MM.1S (cell line): Measurements from ENCODE around the gene PBX4.

ENCODE experiments used
- DNase-seq: peaks from one replicate; pipeline ENCODE4 v3.0.0-alpha.2; 2015
- H2AFZ ChIP-seq: fragments of 300-600 bp; sonication (generic); 2 replicates; pipeline ENCODE4 v1.6.0; 2016; ENCODE audit warnings: antibody characterized with exemption, low read length
- H3F3A ChIP-seq: fragments of 300-600 bp; sonication (generic); 2 replicates; pipeline ENCODE4 v1.6.1; 2016; ENCODE audit warnings: mild to moderate bottlenecking, antibody characterized with exemption, low read length, moderate library complexity, mixed read lengths; ENCODE audit not compliant: insufficient read depth
- H3K27ac ChIP-seq: fragments of 300-600 bp; sonication (generic); 2 replicates; pipeline ENCODE4 v1.5.1; 2016; ENCODE audit warnings: mild to moderate bottlenecking, low read length
- H3K27me3 ChIP-seq: fragments of 300-600 bp; sonication (generic); replicated peaks from 2 replicates; pipeline ENCODE4 v1.6.0; 2016; ENCODE audit warnings: low read length; ENCODE audit not compliant: insufficient read depth
- H3K36me3 ChIP-seq: fragments of 300-600 bp; sonication (generic); replicated peaks from 2 replicates; pipeline ENCODE4 v1.6.1; 2016; ENCODE audit warnings: mild to moderate bottlenecking, low read length, mixed read lengths; ENCODE audit not compliant: insufficient read depth
- H3K4me1 ChIP-seq: fragments of 300-600 bp; sonication (generic); 2 replicates; pipeline ENCODE4 v1.6.1; 2016; ENCODE audit warnings: low read length, mixed read lengths
- H3K4me2 ChIP-seq: fragments of 300-600 bp; sonication (generic); 2 replicates; pipeline ENCODE4 v1.6.0; 2016; ENCODE audit warnings: low read depth, low read length
- H3K4me3 ChIP-seq: fragments of 300-600 bp; sonication (generic); 2 replicates; pipeline ENCODE4 v1.5.1; 2016; ENCODE audit warnings: low read length, mixed read lengths
- H3K79me2 ChIP-seq: fragments of 300-600 bp; sonication (generic); 2 replicates; pipeline ENCODE4 v1.6.1; 2016; ENCODE audit warnings: mixed run types, low read length, mixed read lengths
- H3K9ac ChIP-seq: fragments of 300-600 bp; sonication (generic); 2 replicates; pipeline ENCODE4 v1.6.1; 2016; ENCODE audit warnings: low read length, mixed read lengths
- H3K9me2 ChIP-seq: fragments of 300-600 bp; sonication (generic); replicated peaks from 2 replicates; pipeline ENCODE4 v1.6.1; 2016; ENCODE audit warnings: mild to moderate bottlenecking, low read length, mixed read lengths; ENCODE audit not compliant: insufficient read depth
- H3K9me3 ChIP-seq: fragments of 300-600 bp; sonication (generic); replicated peaks from 2 replicates; pipeline ENCODE4 v1.6.1; 2016; ENCODE audit warnings: mild to moderate bottlenecking, low read length, mixed read lengths; ENCODE audit not compliant: insufficient read depth
- H4K20me1 ChIP-seq: fragments of 300-600 bp; sonication (generic); 2 replicates; pipeline ENCODE4 v1.6.1; 2016; ENCODE audit warnings: mild to moderate bottlenecking, low read length, moderate library complexity, mixed read lengths; ENCODE audit not compliant: insufficient read depth
- EZH2 ChIP-seq: fragments of 300-600 bp; sonication (generic); optimal IDR thresholded peaks from 2 replicates; pipeline ENCODE3; 2017; ENCODE audit warnings: low read depth, mild to moderate bottlenecking, antibody characterized with exemption, low read length, mixed read lengths
- EZH2phosphoT487 ChIP-seq: fragments of 300-600 bp; sonication (generic); IDR thresholded peaks from 2 replicates; pipeline ENCODE4 v1.6.1; 2018; ENCODE audit warnings: antibody characterized with exemption, low read length
- TF ChIP-seq, protein P1 (sequence below): fragments of 300-600 bp; sonication (generic); IDR thresholded peaks from 2 replicates; pipeline ENCODE4 v1.5.1; 2016; ENCODE audit warnings: antibody characterized with exemption, low read length, mixed read lengths

PBX4 gene

DNA sequence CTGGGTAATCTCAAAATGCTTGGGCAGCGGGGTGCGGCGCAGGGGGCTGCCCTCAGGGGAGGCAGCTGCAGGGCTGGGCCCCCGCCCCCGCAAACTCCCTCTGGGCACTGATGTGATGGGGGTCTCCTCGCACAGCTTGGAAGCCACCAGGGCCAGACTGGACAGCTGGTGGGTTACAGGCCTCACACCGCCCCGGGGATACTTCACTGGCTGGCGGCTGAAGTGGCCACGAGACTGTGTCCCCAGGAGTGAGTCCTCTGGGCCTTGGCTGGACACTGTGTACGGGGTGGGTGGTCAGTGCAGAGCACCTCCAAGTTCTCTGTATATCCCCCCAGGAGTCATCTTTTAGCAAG lies 11.6 kb upstream of the PBX4 start:
- no peaks in the 10 kb centered on the region for H3K9me2 ChIP-seq
- H3K9ac ChIP-seq = no peak overlapping the region
- no peak overlapping the region for H3K4me2 ChIP-seq
- no peaks in the 10 kb centered on the region for H3K27me3 ChIP-seq
- H3K36me3 ChIP-seq = no peaks in the 10 kb centered on the region
- no peaks in the 10 kb centered on the region for H3F3A ChIP-seq
- no peaks in the 10 kb centered on the region for H3K79me2 ChIP-seq
- H3K27ac ChIP-seq = no peak overlapping the region
- H3K4me1 ChIP-seq = no peaks in the 10 kb centered on the region
- DNase-seq = no peak
- H3K4me3 ChIP-seq = no peak overlapping the region
- H4K20me1 ChIP-seq = no peaks in the 10 kb centered on the region
- no peak overlapping the region for H2AFZ ChIP-seq
- no peaks in the 10 kb centered on the region for H3K9me3 ChIP-seq
- TF ChIP-seq EZH2 = no peak
- TF ChIP-seq, protein P1, sequence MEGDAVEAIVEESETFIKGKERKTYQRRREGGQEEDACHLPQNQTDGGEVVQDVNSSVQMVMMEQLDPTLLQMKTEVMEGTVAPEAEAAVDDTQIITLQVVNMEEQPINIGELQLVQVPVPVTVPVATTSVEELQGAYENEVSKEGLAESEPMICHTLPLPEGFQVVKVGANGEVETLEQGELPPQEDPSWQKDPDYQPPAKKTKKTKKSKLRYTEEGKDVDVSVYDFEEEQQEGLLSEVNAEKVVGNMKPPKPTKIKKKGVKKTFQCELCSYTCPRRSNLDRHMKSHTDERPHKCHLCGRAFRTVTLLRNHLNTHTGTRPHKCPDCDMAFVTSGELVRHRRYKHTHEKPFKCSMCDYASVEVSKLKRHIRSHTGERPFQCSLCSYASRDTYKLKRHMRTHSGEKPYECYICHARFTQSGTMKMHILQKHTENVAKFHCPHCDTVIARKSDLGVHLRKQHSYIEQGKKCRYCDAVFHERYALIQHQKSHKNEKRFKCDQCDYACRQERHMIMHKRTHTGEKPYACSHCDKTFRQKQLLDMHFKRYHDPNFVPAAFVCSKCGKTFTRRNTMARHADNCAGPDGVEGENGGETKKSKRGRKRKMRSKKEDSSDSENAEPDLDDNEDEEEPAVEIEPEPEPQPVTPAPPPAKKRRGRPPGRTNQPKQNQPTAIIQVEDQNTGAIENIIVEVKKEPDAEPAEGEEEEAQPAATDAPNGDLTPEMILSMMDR = no peak
- TF ChIP-seq EZH2phosphoT487 = no peak

DNA sequence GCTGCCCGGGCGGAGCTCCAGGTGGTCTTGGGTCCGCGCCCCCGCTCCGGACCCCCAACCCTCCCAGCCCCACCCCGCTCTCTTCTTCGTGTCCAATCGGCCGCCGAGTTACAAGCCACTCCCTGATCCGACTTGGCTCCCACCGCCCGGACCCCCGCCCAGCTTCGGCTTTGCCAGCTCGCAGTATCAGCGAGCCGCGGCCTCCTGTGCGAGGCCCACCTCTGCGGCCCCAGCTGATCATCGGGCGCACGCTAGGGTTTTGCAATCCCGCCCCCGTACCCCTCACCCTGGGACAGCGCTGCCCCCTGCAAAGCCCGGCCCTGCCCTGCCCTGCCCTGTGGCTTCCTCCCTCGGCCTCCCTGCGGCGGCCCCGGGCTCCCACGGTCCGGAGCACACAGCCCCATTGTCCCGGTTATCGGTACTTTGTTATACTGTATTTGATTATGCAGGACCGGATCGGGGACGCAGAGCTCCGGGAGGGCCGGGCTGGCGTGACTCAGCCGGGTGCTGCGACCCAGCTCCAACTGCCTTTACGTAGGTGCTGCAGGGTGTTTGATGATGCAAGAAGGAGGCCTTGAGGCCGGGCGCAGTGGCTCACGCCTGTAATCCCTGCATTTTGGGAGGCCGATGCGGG lies 10.1 kb upstream of the PBX4 start:
- no peaks in the 10 kb centered on the region for H3K9me2 ChIP-seq
- DNase-seq = no peak
- no peaks in the 10 kb centered on the region for H3K79me2 ChIP-seq
- H4K20me1 ChIP-seq = no peaks in the 10 kb centered on the region
- H3K9me3 ChIP-seq = no peaks in the 10 kb centered on the region
- no peaks in the 10 kb centered on the region for H3K4me1 ChIP-seq
- no peak for TF ChIP-seq EZH2phosphoT487
- TF ChIP-seq EZH2 = no peak
- TF ChIP-seq, protein P1 = no peak
- H3K4me2 ChIP-seq = peak overlapping the region; percentile 60; the same call in 1 of the 2 replicates
- peak overlapping the region; percentile 27; the same call in 1 of the 2 replicates for H2AFZ ChIP-seq
- H3F3A ChIP-seq = no peaks in the 10 kb centered on the region
- peak overlapping the region; percentile 59 for H3K4me3 ChIP-seq
- no peak overlapping the region for H3K9ac ChIP-seq
- no peak overlapping the region for H3K27ac ChIP-seq
- H3K36me3 ChIP-seq = no peaks in the 10 kb centered on the region
- H3K27me3 ChIP-seq = no peaks in the 10 kb centered on the region

DNA sequence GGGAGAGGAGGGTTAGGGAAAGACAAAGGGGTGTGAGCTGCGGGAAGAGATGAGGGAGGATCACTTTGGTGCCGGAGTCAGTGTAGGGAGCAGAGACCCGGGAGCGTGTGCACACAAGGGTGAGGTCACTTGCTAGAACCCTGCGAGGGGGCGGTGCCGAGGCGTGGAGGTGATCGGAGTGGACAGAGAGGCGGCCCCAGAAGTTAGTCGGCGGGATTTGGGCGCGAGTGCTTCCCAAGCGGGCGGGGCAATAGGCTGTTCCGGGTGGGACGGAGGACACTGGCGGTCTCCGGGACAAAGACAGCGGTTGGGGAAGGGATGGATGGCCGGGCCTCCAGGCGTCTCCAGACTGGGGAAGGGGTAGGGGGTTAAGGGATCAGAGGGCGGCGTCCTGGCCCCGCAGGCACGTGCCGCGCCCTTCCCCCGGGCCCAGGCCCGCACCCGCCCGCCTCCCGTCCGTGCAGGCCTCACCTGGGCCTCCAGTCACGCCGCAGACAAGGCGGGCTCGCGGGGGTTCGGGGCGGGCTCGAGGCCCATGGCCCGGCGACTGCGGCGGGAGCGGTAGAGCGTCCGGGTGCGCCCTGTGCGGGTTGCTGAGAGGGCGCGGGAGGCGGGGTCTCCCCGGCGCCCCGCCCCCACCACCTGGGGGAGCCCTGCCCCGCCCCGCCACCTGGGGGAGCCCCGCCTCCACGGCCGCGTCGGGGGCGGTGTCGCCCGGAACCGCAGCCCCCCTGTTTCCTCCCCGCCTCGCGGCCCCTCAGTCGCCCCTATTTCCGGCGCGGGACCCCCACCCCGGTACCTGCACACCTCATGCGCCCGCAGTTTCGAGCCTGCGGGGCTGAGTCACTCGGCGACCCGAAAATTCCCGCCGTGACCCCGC lies 9.4 kb upstream of the PBX4 start, which contains the start of gene LPAR2:
Gene LPAR2 (minus strand): TSS at position 600 of the 880 bp plus-strand sequence. CDS start 945 bp downstream, outside the sequence.
- H3K4me3 ChIP-seq = peak within 1 kb of the TSS; percentile 59
- no peak within 1 kb of the TSS for H3K27ac ChIP-seq
- H3K27me3 ChIP-seq = no peaks in the 10 kb centered on the region
- no peaks in the 10 kb centered on the region for H3F3A ChIP-seq
- DNase-seq = peak; percentile 59
- H3K4me1 ChIP-seq = no peaks in the 10 kb centered on the region
- TF ChIP-seq, protein P1 = no peak
- TF ChIP-seq EZH2phosphoT487 (no peak), EZH2 (no peak)
- no peaks in the 10 kb centered on the region for H4K20me1 ChIP-seq
- no peaks in the 10 kb centered on the region for H3K36me3 ChIP-seq
- H3K9me2 ChIP-seq = no peaks in the 10 kb centered on the region
- H3K79me2 ChIP-seq = no peaks in the 10 kb centered on the region
- no peaks in the 10 kb centered on the region for H3K9me3 ChIP-seq
- H3K4me2 ChIP-seq = peak within 1 kb of the TSS; percentile 60
- peak within 1 kb of the TSS; percentile 38; the same call in 1 of the 2 replicates for H3K9ac ChIP-seq
- peak within 1 kb of the TSS; percentile 27 for H2AFZ ChIP-seq
